NCI-H128 (cell line): ENCODE results near the gene CARD14.
"Not testable (repeated sequence)": the region's sequence is repeated elsewhere in the genome, so short reads cannot be mapped to it uniquely, and the experiment has no call there.

ENCODE experiments used
- DNase-seq: peaks from one replicate; lab custom pipeline; 2025; ENCODE audit not compliant: unreplicated experiment; lab: John Stamatoyannopoulos, UW

The CARD14 gene

GRCh38 chr17:80147035-80147822 is 22.6 kb upstream of the CARD14 start, which contains the start of gene EIF4A3:
Gene EIF4A3 (minus strand): TSS chr17:80147128. CDS start chr17:80146961, 167 bp downstream.
- DNase-seq, result peak; percentile 97

- no peak for DNase-seq
These were observed 18.5 kb upstream of the CARD14 start for GRCh38 chr17:80151333-80151732.

- DNase-seq, result no peak
These were observed 17.6 kb upstream of the CARD14 start for GRCh38 chr17:80152081-80152702.

- no peak for DNase-seq
These were observed 16.8 kb upstream of the CARD14 start for GRCh38 chr17:80153004-80153403.

- DNase-seq, result no peak
These were observed 15.7 kb upstream of the CARD14 start for GRCh38 chr17:80154166-80154565.

GRCh38 chr17:80155600-80155999 is 14.2 kb upstream of the CARD14 start:
- DNase-seq, result not testable (repeated sequence)

GRCh38 chr17:80158846-80159245 is 11.0 kb upstream of the CARD14 start:
- DNase-seq, result no peak

GRCh38 chr17:80160536-80160935 is 9.3 kb upstream of the CARD14 start:
- no peak for DNase-seq

GRCh38 chr17:80163336-80163735 is 6.5 kb upstream of the CARD14 start:
- no peak for DNase-seq

GRCh38 chr17:80164185-80164584 is 5.6 kb upstream of the CARD14 start:
- no peak for DNase-seq

GRCh38 chr17:80166446-80166845 is 3.4 kb upstream of the CARD14 start:
- DNase-seq, result no peak

- no peak for DNase-seq
These were observed 1.5 kb upstream of the CARD14 start for GRCh38 chr17:80168371-80168770.

- DNase-seq, result no peak
These were observed 723 bp upstream of the CARD14 start for GRCh38 chr17:80169107-80169506.

- DNase-seq, result no peak
These were observed 1.9 kb downstream of the CARD14 start for GRCh38 chr17:80171681-80172080.

GRCh38 chr17:80173126-80173525 is 3.3 kb downstream of the CARD14 start:
- DNase-seq, result no peak

GRCh38 chr17:80173916-80174315 is 4.1 kb downstream of the CARD14 start:
- no peak for DNase-seq

GRCh38 chr17:80176757-80177156 is 6.9 kb downstream of the CARD14 start:
- DNase-seq, result no peak

- no peak for DNase-seq
These were observed 8.3 kb downstream of the CARD14 start for GRCh38 chr17:80177986-80178595.

- DNase-seq, result no peak
These were observed 10.4 kb downstream of the CARD14 start for GRCh38 chr17:80180192-80180591.

- no peak for DNase-seq
These were observed 11.6 kb downstream of the CARD14 start for GRCh38 chr17:80181431-80181830.

GRCh38 chr17:80182118-80182844 is 12.5 kb downstream of the CARD14 start:
- DNase-seq, result no peak
